T-helper 2 cell treated with Interferon-gamma antibody and Interleukin-4, amounts not matched to agents 5 μg/mL and 100 μg/mL, for 36 hours (primary cell): ENCODE data around the gene GTPBP6.
"Not testable (repeated sequence)": the region's sequence is repeated elsewhere in the genome, so short reads cannot be mapped to it uniquely, and the experiment has no call there.

Source experiments
- DNase-seq: peaks from one replicate; pipeline ENCODE4 v3.0.0; 2021; ENCODE audit warnings: low spot score
- H3K27ac Mint-ChIP-seq: one replicate; pipeline ENCODE4 v1.8.0; 2021; ENCODE audit warnings: mild to moderate bottlenecking, mixed read lengths
- H3K27me3 Mint-ChIP-seq: one replicate; pipeline ENCODE4 v1.8.0; 2021; ENCODE audit warnings: low read depth, mixed read lengths
- H3K36me3 Mint-ChIP-seq: one replicate; pipeline ENCODE4 v1.8.0; 2021; ENCODE audit warnings: low read depth, mixed read lengths
- H3K4me1 Mint-ChIP-seq: one replicate; pipeline ENCODE4 v1.8.0; 2021; ENCODE audit warnings: low read depth, mixed read lengths
- H3K4me3 Mint-ChIP-seq: one replicate; pipeline ENCODE4 v1.8.0; 2022; ENCODE audit warnings: mild to moderate bottlenecking, moderate library complexity, mixed read lengths
- H3K9me3 Mint-ChIP-seq: one replicate; pipeline ENCODE4 v1.8.0; 2021; ENCODE audit warnings: mixed read lengths

The GTPBP6 gene

GRCh38 chrX:288561-288991 lies 30.0 kb downstream of the GTPBP6 start:
- no peak for DNase-seq
- Mint-ChIP-seq H3K36me3 (peaks cover 49% of the 10 kb centered on the region), H3K4me1 (peaks cover 13% of the 10 kb centered on the region), H3K27ac (no peak overlapping the region), H3K4me3 (no peak overlapping the region), H3K9me3 (no peaks in the 10 kb centered on the region), H3K27me3 (no peaks in the 10 kb centered on the region)

GRCh38 chrX:287670-288069 lies 30.9 kb downstream of the GTPBP6 start:
- Mint-ChIP-seq H3K27me3 (no peaks in the 10 kb centered on the region), H3K36me3 (peaks cover 40% of the 10 kb centered on the region), H3K9me3 (no peaks in the 10 kb centered on the region), H3K4me1 (peaks cover 13% of the 10 kb centered on the region), H3K4me3 (no peak overlapping the region), H3K27ac (no peak overlapping the region)
- DNase-seq: no peak

GRCh38 chrX:285076-285677 lies 33.4 kb downstream of the GTPBP6 start:
- no peak overlapping the region for H3K27ac Mint-ChIP-seq
- no peaks in the 10 kb centered on the region for H3K27me3 Mint-ChIP-seq
- H3K4me3 Mint-ChIP-seq: no peak overlapping the region
- DNase-seq: no peak
- peaks cover 29% of the 10 kb centered on the region for H3K36me3 Mint-ChIP-seq
- H3K9me3 Mint-ChIP-seq: no peaks in the 10 kb centered on the region
- peaks cover 14% of the 10 kb centered on the region for H3K4me1 Mint-ChIP-seq

- Mint-ChIP-seq H3K9me3 (no peaks in the 10 kb centered on the region), H3K4me1 (peaks cover 18% of the 10 kb centered on the region), H3K4me3 (peak overlapping the region; percentile 98), H3K27ac (peak overlapping the region; percentile 99), H3K27me3 (peaks cover under 1% of the 10 kb centered on the region), H3K36me3 (peaks cover 25% of the 10 kb centered on the region)
- peak; percentile 90 for DNase-seq
These were observed 35.3 kb downstream of the GTPBP6 start for GRCh38 chrX:283115-283845.

- Mint-ChIP-seq H3K4me1 (peaks cover 18% of the 10 kb centered on the region), H3K36me3 (peaks cover 23% of the 10 kb centered on the region), H3K4me3 (peak overlapping the region; percentile 77), H3K27ac (peak overlapping the region; percentile 26)
- H3K9me3 Mint-ChIP-seq, DNase-seq, H3K27me3 Mint-ChIP-seq: not testable (repeated sequence)
These were observed 36.5 kb downstream of the GTPBP6 start for GRCh38 chrX:282000-282681.

- Mint-ChIP-seq H3K36me3 (peaks cover 18% of the 10 kb centered on the region), H3K27ac (peak within 1 kb of the TSS; percentile 71), H3K27me3 (peaks cover 3% of the 10 kb centered on the region), H3K9me3 (no peaks in the 10 kb centered on the region), H3K4me3 (peak within 1 kb of the TSS; percentile 77), H3K4me1 (peaks cover 13% of the 10 kb centered on the region)
- no peak for DNase-seq
These were observed 37.2 kb downstream of the GTPBP6 start, which contains the start of gene PLCXD1 for GRCh38 chrX:281166-281999. Gene PLCXD1 (plus strand): TSS chrX:281381. CDS start chrX:284188, 2,807 bp downstream.

GRCh38 chrX:280722-281121 lies 37.9 kb downstream of the GTPBP6 start:
- H3K27ac Mint-ChIP-seq, H3K4me3 Mint-ChIP-seq, DNase-seq, H3K9me3 Mint-ChIP-seq, H3K27me3 Mint-ChIP-seq: not testable (repeated sequence)
- H3K4me1 Mint-ChIP-seq: peaks cover 10% of the 10 kb centered on the region
- H3K36me3 Mint-ChIP-seq: peaks cover 17% of the 10 kb centered on the region

GRCh38 chrX:279757-280604 lies 38.6 kb downstream of the GTPBP6 start:
- not testable (repeated sequence) for H3K27me3 Mint-ChIP-seq, DNase-seq, H3K9me3 Mint-ChIP-seq, H3K4me1 Mint-ChIP-seq
- H3K4me3 Mint-ChIP-seq: peak overlapping the region; percentile 25
- peaks cover 11% of the 10 kb centered on the region for H3K36me3 Mint-ChIP-seq
- peak overlapping the region; percentile 31 for H3K27ac Mint-ChIP-seq

- H3K27me3 Mint-ChIP-seq: peaks cover 3% of the 10 kb centered on the region
- peaks cover 4% of the 10 kb centered on the region for H3K4me1 Mint-ChIP-seq
- DNase-seq: no peak
- peak overlapping the region; percentile 70 for H3K4me3 Mint-ChIP-seq
- H3K27ac Mint-ChIP-seq: no peak overlapping the region
- peaks cover 4% of the 10 kb centered on the region for H3K36me3 Mint-ChIP-seq
- no peaks in the 10 kb centered on the region for H3K9me3 Mint-ChIP-seq
These were observed 41.9 kb downstream of the GTPBP6 start for GRCh38 chrX:276581-277201.

GRCh38 chrX:275967-276580 lies 42.5 kb downstream of the GTPBP6 start:
- peak; percentile 48 for DNase-seq
- H3K27ac Mint-ChIP-seq: no peak overlapping the region

GRCh38 chrX:275476-275966 lies 43.1 kb downstream of the GTPBP6 start:
- H3K36me3 Mint-ChIP-seq: peaks cover 4% of the 10 kb centered on the region
- H3K27me3 Mint-ChIP-seq: peaks cover 3% of the 10 kb centered on the region
- peaks cover 4% of the 10 kb centered on the region for H3K4me1 Mint-ChIP-seq
- H3K4me3 Mint-ChIP-seq: no peak overlapping the region
- DNase-seq: no peak
- H3K27ac Mint-ChIP-seq: no peak overlapping the region
- no peaks in the 10 kb centered on the region for H3K9me3 Mint-ChIP-seq

More at GRCh38 chrX:275967-276580, 42.5 kb downstream of the GTPBP6 start:
- no peaks in the 10 kb centered on the region for H3K9me3 Mint-ChIP-seq
- H3K27me3 Mint-ChIP-seq: peaks cover 3% of the 10 kb centered on the region
- peaks cover 4% of the 10 kb centered on the region for H3K36me3 Mint-ChIP-seq
- peaks cover 4% of the 10 kb centered on the region for H3K4me1 Mint-ChIP-seq
- peak overlapping the region; percentile 70 for H3K4me3 Mint-ChIP-seq

- H3K9me3 Mint-ChIP-seq: no peaks in the 10 kb centered on the region
- no peak for DNase-seq
- peaks cover 3% of the 10 kb centered on the region for H3K27me3 Mint-ChIP-seq
- peaks cover 4% of the 10 kb centered on the region for H3K4me1 Mint-ChIP-seq
- no peak overlapping the region for H3K4me3 Mint-ChIP-seq
- H3K27ac Mint-ChIP-seq: no peak overlapping the region
- H3K36me3 Mint-ChIP-seq: peaks cover 4% of the 10 kb centered on the region
These were observed 43.6 kb downstream of the GTPBP6 start for GRCh38 chrX:274904-275475.
